OCI-LY7 (cell line): Measurements from ENCODE around the gene EPHB4.

Experiments used
- CTCF ChIP-seq: fragments of 200-600 bp; sonication (generic); conservative IDR thresholded peaks from 2 replicates; pipeline ENCODE4 v1.5.1; 2014; ENCODE audit warnings: mild to moderate bottlenecking, antibody characterized with exemption, low read length, moderate library complexity, mixed read lengths
- EZH2phosphoT487 ChIP-seq: fragments of 200-600 bp; sonication (generic); IDR thresholded peaks from 2 replicates; pipeline ENCODE4 v1.6.1; 2018; ENCODE audit warnings: low read depth, borderline replicate concordance, mild to moderate bottlenecking, mixed run types, antibody characterized with exemption, low read length, moderate library complexity, mixed read lengths

DNA sequence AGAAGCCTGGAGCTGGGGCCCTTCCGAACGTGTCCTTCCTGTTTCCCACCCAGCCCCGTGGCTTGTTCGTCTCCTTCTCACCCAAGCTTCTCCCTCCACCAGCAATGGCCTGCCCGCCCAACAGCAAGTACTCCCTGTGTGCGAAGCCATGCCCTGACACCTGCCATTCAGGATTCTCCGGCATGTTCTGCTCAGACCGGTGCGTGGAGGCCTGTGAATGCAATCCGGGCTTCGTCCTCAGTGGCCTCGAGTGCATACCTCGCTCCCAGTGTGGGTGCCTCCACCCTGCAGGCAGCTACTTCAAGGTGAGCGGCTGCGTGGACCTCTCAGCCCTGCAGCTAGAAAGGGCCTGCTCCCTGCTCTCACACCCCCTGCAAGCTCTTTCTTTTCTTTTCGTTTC is 62.1 kb downstream of the EPHB4 start:
- TF ChIP-seq CTCF, result no peak
- TF ChIP-seq EZH2phosphoT487, result no peak
